Islet precursor cell (in vitro differentiated cells): ENCODE measurements around the gene SORBS1.

Experiments used
- DNase-seq: peaks from one replicate; pipeline ENCODE4 v3.0.0-alpha.2; 2018

The SORBS1 gene

GRCh38 chr10:95305606-95306317 lies 255.4 kb downstream of the SORBS1 start:
- no peak for DNase-seq

GRCh38 chr10:95304976-95305375 lies 256.2 kb downstream of the SORBS1 start:
- no peak for DNase-seq

- DNase-seq = no peak
Observed at GRCh38 chr10:95304463-95304862, 256.7 kb downstream of the SORBS1 start.

- DNase-seq = no peak
Observed at GRCh38 chr10:95303950-95304349, 257.2 kb downstream of the SORBS1 start.

- no peak for DNase-seq
Observed at GRCh38 chr10:95303535-95303934, 257.6 kb downstream of the SORBS1 start.

GRCh38 chr10:95300022-95300539 lies 261.1 kb downstream of the SORBS1 start:
- no peak for DNase-seq

- no peak for DNase-seq
Observed at GRCh38 chr10:95297402-95297801, 263.8 kb downstream of the SORBS1 start.

GRCh38 chr10:95296764-95297163 lies 264.4 kb downstream of the SORBS1 start:
- no peak for DNase-seq

- peak; percentile 93 for DNase-seq
Observed at GRCh38 chr10:95295031-95295755, 266.0 kb downstream of the SORBS1 start.

GRCh38 chr10:95293631-95294030 lies 267.5 kb downstream of the SORBS1 start:
- DNase-seq = no peak

GRCh38 chr10:95291365-95292039 lies 269.7 kb downstream of the SORBS1 start:
- no peak for DNase-seq

GRCh38 chr10:95290461-95291364 lies 270.5 kb downstream of the SORBS1 start, which contains the start of gene PDLIM1:
Gene PDLIM1, minus strand, starts transcription at chr10:95291003. Its CDS starts 88 bp downstream, at chr10:95290915.
- peak; percentile 89 for DNase-seq

- DNase-seq = no peak
Observed at GRCh38 chr10:95289921-95290421, 271.2 kb downstream of the SORBS1 start.

GRCh38 chr10:95289003-95289920 lies 271.9 kb downstream of the SORBS1 start:
- DNase-seq = peak; percentile 84

GRCh38 chr10:95288303-95288702 lies 272.9 kb downstream of the SORBS1 start:
- no peak for DNase-seq

- no peak for DNase-seq
Observed at GRCh38 chr10:95287281-95287680, 273.9 kb downstream of the SORBS1 start.

GRCh38 chr10:95286707-95287106 lies 274.5 kb downstream of the SORBS1 start:
- no peak for DNase-seq

- no peak for DNase-seq
Observed at GRCh38 chr10:95285556-95285955, 275.6 kb downstream of the SORBS1 start.

GRCh38 chr10:95284807-95285206 lies 276.4 kb downstream of the SORBS1 start:
- no peak for DNase-seq

- no peak for DNase-seq
Observed at GRCh38 chr10:95282107-95282506, 279.1 kb downstream of the SORBS1 start.

- no peak for DNase-seq
Observed at GRCh38 chr10:95281206-95281605, 280.0 kb downstream of the SORBS1 start.
